ENCODE measurements around the gene GIMAP6. TPM values are rescaled to one million over a fixed set of nuclear protein-coding genes. Genes with fewer than 3 reads are reported as not detected.
"Not testable (repeated sequence)": the region's sequence is repeated elsewhere in the genome, so short reads cannot be mapped to it uniquely, and the experiment has no call there.

GIMAP6 gene
- 10 to 100 TPM; 10.8 to 15.7 TPM for total RNA-seq

DNA sequence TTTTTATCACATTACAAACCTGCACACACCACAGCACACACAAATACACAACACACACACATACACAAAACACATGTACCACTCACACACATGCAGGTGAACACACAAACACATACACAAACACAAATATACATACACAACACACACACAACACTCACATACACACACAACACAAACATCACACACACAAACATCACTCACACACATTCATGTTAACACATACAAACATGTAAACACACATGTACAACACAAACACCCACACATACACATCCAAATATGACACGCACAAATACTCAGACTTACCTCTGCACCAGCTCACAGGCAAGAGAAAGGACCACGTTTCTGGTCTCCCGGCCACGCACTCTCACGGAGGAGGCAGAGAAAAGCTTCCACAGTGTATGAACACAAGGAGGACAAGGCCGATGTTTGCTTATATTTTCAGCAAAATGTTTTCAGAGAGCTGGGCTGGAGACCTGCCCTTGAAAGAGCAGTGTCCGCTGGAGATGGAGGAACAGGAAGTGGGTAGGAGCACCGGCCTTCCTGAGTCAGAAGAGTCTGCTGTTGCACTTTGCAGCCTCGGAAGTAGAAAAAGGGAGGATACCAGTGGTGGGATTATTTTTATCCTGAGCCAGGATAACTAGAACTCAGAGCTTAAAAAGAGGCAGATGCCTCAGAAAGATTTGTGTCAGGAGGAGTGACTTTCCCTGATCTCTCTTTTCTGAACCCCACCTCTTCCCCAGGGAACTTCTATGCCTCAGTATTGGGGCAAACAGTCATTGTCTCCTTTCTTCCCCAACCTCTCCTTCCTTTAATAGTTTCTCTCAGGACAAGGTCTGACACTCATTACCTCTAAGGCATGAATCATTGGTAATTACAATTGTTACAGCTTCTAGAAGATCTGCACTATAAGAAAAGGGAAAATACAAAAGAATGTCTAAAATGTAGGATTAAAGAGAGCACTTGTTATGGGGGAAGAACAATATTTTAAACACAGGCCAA is at the start of gene GIMAP6:
Gene GIMAP6, minus strand, starts transcription at position 520 of the 999 bp plus-strand sequence. CDS start 2,243 bp downstream, outside the sequence.
- H3K36me3 ChIP-seq = no peaks in the 10 kb centered on the region
- no peaks in the 10 kb centered on the region for H3K4me1 ChIP-seq (replicated peaks)
- 73% methylated on average over 9 of the region's 9 CpGs for WGBS
- no peaks in the 10 kb centered on the region for H3K27me3 ChIP-seq (replicated peaks; ENCODE audit: insufficient read depth)
- no peak for DNase-seq (ENCODE audit: low spot score)
- intact Hi-C loops (cut with DNase I) = no loop called here
- H3K9me3 ChIP-seq = no peaks in the 10 kb centered on the region
- TF ChIP-seq POLR2A (IDR thresholded peaks at IDR 0.05) (no peak), POLR2AphosphoS5 (IDR thresholded peaks at IDR 0.05) (no peak)
- TF ChIP-seq, protein P1, sequence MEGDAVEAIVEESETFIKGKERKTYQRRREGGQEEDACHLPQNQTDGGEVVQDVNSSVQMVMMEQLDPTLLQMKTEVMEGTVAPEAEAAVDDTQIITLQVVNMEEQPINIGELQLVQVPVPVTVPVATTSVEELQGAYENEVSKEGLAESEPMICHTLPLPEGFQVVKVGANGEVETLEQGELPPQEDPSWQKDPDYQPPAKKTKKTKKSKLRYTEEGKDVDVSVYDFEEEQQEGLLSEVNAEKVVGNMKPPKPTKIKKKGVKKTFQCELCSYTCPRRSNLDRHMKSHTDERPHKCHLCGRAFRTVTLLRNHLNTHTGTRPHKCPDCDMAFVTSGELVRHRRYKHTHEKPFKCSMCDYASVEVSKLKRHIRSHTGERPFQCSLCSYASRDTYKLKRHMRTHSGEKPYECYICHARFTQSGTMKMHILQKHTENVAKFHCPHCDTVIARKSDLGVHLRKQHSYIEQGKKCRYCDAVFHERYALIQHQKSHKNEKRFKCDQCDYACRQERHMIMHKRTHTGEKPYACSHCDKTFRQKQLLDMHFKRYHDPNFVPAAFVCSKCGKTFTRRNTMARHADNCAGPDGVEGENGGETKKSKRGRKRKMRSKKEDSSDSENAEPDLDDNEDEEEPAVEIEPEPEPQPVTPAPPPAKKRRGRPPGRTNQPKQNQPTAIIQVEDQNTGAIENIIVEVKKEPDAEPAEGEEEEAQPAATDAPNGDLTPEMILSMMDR (IDR thresholded peaks at IDR 0.05) = no peak
- peak within 1 kb of the TSS in 1 of 2 donors; percentile 56 for H3K27ac ChIP-seq
- peak within 1 kb of the TSS; percentile 5 to 6 for H3K4me3 ChIP-seq

DNA sequence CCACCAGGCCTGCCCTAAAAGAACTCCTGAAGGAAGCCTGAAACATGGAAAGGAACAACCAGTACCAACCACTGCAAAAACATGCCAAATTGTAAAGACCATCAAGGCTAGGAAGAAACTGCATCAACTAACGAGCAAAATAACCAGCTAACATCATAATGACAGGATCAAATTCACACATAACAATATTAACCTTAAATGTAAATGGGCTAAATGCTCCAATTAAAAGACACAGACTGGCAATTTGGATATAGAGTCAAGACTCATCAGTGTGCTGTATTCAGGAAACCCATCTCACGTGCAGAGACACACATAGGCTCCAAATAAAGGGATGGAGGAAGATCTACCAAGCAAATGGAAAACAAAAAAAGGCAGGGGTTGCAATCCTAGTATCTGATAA is 48.2 kb upstream of the GIMAP6 start:
- 85% methylated on average over 2 of the region's 2 CpGs for WGBS
- H3K4me3 ChIP-seq; H3K4me1 ChIP-seq (replicated peaks); H3K27me3 ChIP-seq (replicated peaks; ENCODE audit: insufficient read depth); H3K27ac ChIP-seq; H3K36me3 ChIP-seq; DNase-seq (ENCODE audit: low spot score); H3K9me3 ChIP-seq; intact Hi-C loops (cut with DNase I): not testable (repeated sequence)

DNA sequence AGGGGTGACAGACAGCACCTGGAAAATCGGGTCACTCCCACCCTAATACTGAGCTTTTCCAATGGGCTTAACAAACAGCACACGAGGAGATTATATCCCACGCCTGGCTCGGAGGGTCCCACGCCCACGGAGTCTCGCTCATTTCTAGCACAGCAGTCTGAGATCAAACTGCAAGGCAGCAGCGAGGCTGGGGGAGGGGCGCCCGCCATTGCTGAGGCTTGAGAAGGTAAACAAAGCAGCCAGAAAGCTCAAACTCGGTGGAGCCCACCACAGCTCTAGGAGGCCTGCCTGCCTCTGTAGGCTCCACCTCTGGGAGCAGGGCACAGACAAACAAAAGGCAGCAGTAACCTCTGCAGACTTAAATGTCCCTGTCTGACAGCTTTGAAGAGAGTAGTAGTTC is 46.4 kb upstream of the GIMAP6 start:
- 85% methylated on average over 11 of the region's 11 CpGs for WGBS
- H3K27ac ChIP-seq; H3K36me3 ChIP-seq; H3K9me3 ChIP-seq; intact Hi-C loops (cut with DNase I); H3K4me3 ChIP-seq; DNase-seq (ENCODE audit: low spot score); H3K4me1 ChIP-seq (replicated peaks); H3K27me3 ChIP-seq (replicated peaks; ENCODE audit: insufficient read depth): not testable (repeated sequence)

DNA sequence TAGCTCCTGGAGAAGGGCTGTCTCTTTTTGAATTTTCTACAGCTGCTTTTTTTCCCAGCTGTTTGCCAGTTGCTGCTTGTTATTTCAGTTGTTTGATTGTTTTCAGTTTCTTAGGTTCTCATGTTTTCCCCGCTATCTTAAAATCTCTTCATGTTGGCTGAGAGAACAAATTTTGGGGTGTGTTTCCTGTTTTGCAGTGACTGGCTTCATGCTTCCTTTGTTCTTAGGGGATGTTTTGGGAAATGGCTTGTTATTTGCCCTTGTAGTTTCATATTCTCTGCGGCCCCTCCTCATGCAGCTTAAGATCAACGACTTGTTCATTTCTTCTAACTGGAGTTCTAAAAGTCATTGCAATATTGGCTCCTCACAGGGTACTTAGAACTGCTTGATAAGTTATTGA is 44.7 kb upstream of the GIMAP6 start:
- H3K9me3 ChIP-seq; H3K4me3 ChIP-seq; H3K4me1 ChIP-seq (replicated peaks); H3K27me3 ChIP-seq (replicated peaks; ENCODE audit: insufficient read depth); DNase-seq (ENCODE audit: low spot score); H3K36me3 ChIP-seq; H3K27ac ChIP-seq; intact Hi-C loops (cut with DNase I): not testable (repeated sequence)
- WGBS = 22% methylated on average over 3 of the region's 3 CpGs

DNA sequence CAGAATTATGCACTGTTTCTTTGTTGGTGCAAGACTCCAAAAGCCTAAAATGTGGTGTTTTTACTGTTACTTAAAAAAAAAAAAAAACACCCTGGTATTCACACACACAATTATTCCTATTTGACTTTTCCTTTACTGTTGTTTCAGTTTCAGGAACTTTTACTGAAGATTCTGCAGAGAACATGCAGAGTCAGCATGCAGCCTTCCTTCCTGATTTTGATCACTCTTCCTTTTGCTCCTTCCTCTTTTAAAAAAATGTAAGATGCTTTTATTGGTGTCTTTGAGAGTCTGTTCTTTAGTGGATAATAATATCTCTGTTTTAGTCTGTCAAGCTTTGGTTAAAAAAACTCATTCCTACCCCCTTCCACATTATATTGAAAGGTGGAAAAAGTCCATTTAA is 44.1 kb upstream of the GIMAP6 start:
- H3K36me3 ChIP-seq; H3K4me1 ChIP-seq (replicated peaks); H3K27me3 ChIP-seq (replicated peaks; ENCODE audit: insufficient read depth); H3K9me3 ChIP-seq; H3K27ac ChIP-seq; H3K4me3 ChIP-seq; DNase-seq (ENCODE audit: low spot score); intact Hi-C loops (cut with DNase I): not testable (repeated sequence)

DNA sequence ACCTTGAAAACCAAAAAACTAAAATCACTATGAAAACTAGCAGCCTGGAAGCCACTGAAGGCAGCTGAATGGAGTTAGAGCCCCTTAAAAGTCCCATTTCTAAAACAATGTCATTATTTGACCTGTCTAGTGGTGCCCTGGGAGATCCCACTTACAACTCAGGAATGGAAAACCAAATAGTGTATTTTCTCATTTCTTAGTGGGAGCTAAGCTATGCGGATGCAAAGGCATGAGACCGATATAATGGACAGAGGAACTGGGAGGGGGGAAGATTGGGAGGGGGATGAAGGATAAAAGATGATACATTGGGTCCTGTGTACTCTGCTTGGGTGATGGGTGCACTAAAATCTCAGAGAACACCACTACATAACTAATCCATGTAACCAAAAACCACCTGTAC is 43.5 kb upstream of the GIMAP6 start:
- 53% methylated on average over 2 of the region's 2 CpGs for WGBS
- no peaks in the 10 kb centered on the region for H3K27me3 ChIP-seq (replicated peaks; ENCODE audit: insufficient read depth)
- no peak overlapping the region for H3K4me3 ChIP-seq
- intact Hi-C loops (cut with DNase I) = no loop called here
- TF ChIP-seq POLR2A (IDR thresholded peaks at IDR 0.05) (no peak), POLR2AphosphoS5 (IDR thresholded peaks at IDR 0.05) (no peak)
- TF ChIP-seq, protein P1 (IDR thresholded peaks at IDR 0.05) = no peak
- no peak for DNase-seq (ENCODE audit: low spot score)
- H3K9me3 ChIP-seq = no peaks in the 10 kb centered on the region
- no peak overlapping the region for H3K27ac ChIP-seq
- no peaks in the 10 kb centered on the region for H3K36me3 ChIP-seq
- H3K4me1 ChIP-seq (replicated peaks) = no peaks in the 10 kb centered on the region

DNA sequence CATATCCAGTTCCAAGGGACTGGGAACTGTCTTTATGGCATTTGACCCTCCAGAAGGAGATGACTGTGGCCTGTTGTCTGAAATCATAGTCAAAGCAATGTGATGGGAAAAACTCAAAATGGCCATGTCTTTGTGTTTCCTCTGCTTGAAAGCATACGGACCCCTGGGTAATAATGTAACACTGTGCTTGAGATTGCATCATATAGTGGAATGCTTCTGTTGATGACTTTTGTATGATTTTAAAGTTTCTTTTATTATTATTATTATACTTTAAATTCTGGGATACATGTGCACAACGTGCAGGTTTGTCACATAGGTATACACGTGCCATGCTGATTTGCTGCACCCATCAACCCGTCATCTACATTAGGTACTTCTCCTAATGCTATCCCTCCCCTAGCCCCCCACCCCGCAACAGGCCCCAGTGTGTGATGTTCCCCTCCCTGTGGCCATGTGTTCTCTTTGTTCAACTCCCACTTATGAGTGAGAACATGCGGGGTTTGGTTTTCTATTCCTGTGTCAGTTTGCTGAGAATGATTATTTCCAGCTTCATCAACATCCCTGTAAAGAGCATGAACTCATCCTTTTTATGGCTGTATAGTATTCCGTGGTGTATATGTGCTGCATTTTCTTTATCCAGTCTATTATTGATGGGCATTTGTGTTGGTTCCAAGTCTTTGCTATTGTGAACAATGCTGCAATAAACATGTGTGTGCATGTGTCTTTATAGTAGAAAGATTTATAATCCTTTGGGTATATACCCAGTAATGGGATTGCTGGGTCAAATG is 39.8 kb upstream of the GIMAP6 start:
- 85% methylated on average over 7 of the region's 7 CpGs for WGBS
- not testable (repeated sequence) for H3K4me3 ChIP-seq

More for the DNA sequence above, 39.8 kb upstream of the GIMAP6 start:
- intact Hi-C loops (cut with DNase I); H3K27me3 ChIP-seq (replicated peaks; ENCODE audit: insufficient read depth); DNase-seq (ENCODE audit: low spot score); H3K27ac ChIP-seq; H3K9me3 ChIP-seq; H3K4me1 ChIP-seq (replicated peaks); H3K36me3 ChIP-seq: not testable (repeated sequence)

Measured in prostate gland (tissue), 2 donors.